Hepatocyte (in vitro differentiated cells): ENCODE data around the gene GRID1.

Source experiments
- EZH2 ChIP-seq: fragments of 200-600 bp; sonication (generic); IDR thresholded peaks from 2 replicates; pipeline ENCODE4 v1.6.1; 2016; ENCODE audit warnings: antibody characterized with exemption, mild to moderate bottlenecking, borderline replicate concordance
- EZH2phosphoT487 ChIP-seq: fragments of 200-600 bp; sonication (generic); IDR thresholded peaks from one replicate; pipeline ENCODE4 v1.6.1; 2018; ENCODE audit warnings: antibody characterized with exemption, mild to moderate bottlenecking, low read depth, moderate library complexity; ENCODE audit not compliant: unreplicated experiment, severe bottlenecking
- TF ChIP-seq, protein P1 (sequence below): fragments of 200-600 bp; sonication (generic); IDR thresholded peaks from 2 replicates; pipeline ENCODE4 v1.5.1; 2016; ENCODE audit warnings: antibody characterized with exemption, mild to moderate bottlenecking; ENCODE audit not compliant: poor library complexity

DNA sequence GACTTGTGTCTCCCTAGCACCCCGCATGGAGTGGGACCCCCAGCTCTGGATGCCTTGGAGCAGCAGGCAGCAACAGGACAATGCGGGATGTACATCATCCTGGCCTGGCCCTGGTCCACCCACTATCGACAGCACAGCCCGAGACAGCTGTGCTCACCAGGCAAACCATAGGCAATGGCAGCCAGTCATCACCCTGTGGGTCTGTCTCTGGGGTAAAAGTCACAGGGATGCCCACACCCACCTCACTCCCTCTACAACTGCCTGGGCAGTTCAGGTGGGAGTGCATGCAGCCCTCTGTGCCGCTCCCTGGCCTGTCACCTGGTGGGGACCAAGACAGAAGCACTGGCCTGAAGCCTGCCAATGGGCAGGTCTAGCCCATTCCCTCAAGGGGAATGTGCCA is 147.8 kb downstream of the GRID1 start:
- TF ChIP-seq, protein P1, sequence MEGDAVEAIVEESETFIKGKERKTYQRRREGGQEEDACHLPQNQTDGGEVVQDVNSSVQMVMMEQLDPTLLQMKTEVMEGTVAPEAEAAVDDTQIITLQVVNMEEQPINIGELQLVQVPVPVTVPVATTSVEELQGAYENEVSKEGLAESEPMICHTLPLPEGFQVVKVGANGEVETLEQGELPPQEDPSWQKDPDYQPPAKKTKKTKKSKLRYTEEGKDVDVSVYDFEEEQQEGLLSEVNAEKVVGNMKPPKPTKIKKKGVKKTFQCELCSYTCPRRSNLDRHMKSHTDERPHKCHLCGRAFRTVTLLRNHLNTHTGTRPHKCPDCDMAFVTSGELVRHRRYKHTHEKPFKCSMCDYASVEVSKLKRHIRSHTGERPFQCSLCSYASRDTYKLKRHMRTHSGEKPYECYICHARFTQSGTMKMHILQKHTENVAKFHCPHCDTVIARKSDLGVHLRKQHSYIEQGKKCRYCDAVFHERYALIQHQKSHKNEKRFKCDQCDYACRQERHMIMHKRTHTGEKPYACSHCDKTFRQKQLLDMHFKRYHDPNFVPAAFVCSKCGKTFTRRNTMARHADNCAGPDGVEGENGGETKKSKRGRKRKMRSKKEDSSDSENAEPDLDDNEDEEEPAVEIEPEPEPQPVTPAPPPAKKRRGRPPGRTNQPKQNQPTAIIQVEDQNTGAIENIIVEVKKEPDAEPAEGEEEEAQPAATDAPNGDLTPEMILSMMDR, result no peak
- TF ChIP-seq EZH2, result no peak
- TF ChIP-seq EZH2phosphoT487, result no peak
